ENCODE measurements around the gene YIPF3. TPM values are rescaled to one million over a fixed set of nuclear protein-coding genes. Genes with fewer than 3 reads are reported as not detected.
"Not testable (repeated sequence)": the region's sequence is repeated elsewhere in the genome, so short reads cannot be mapped to it uniquely, and the experiment has no call there.

The YIPF3 gene
- total and polyA plus RNA-seq, 4 donors = 81.3 to 119 (median 96.2) TPM

- DNase-seq; ATAC-seq (ENCODE audit: insufficient read depth, low FRiP score): not testable (repeated sequence)
- peaks cover 3 to 17% (median 9%) of the 10 kb centered on the region in 4 donors for H3K36me3 ChIP-seq (ENCODE audit: control insufficient read depth in 4 of 4, insufficient read depth in 4 of 4, low read length in 4 of 4)
These were observed 22.3 kb upstream of the YIPF3 start for GRCh38 chr6:43538986-43539385.

GRCh38 chr6:43532201-43532600 lies 15.5 kb upstream of the YIPF3 start:
- no peak overlapping the region for H3K9ac ChIP-seq (ENCODE audit: insufficient read depth in 1 of 2, low read length in 2 of 2)
- H3K27ac ChIP-seq (ENCODE audit: low read depth in 1 of 2, low read length in 1 of 2) = no peak overlapping the region
- no peak for DNase-seq
- no peaks in the 10 kb centered on the region for H3K4me1 ChIP-seq (ENCODE audit: control insufficient read depth in 5 of 5, insufficient read depth in 5 of 5, low read length in 5 of 5)
- H3K4me3 ChIP-seq = no peak overlapping the region
- peaks cover 13 to 38% (median 30%) of the 10 kb centered on the region in 4 donors for H3K36me3 ChIP-seq (ENCODE audit: control insufficient read depth in 4 of 4, insufficient read depth in 4 of 4, low read length in 4 of 4)
- no peak for TF ChIP-seq CTCF (IDR thresholded peaks at IDR 0.05; ENCODE audit: control extremely low read depth, extremely low read depth)
- whole genome bisulfite sequencing, 2 donors = 90 to 91% methylated on average over 1 of the region's 1 CpG
- H3K9me3 ChIP-seq (ENCODE audit: control insufficient read depth in 4 of 4, insufficient read depth in 3 of 4, low read length in 3 of 4) = no peaks in the 10 kb centered on the region
- no peaks in the 10 kb centered on the region for H3K27me3 ChIP-seq (ENCODE audit: control insufficient read depth in 3 of 3, insufficient read depth in 3 of 3, low read length in 2 of 3)
- no peak for ATAC-seq (ENCODE audit: insufficient read depth, low FRiP score)

More at GRCh38 chr6:43538986-43539385, 22.3 kb upstream of the YIPF3 start:
- not testable (repeated sequence) for H3K9me3 ChIP-seq (ENCODE audit: control insufficient read depth in 4 of 4, insufficient read depth in 3 of 4, low read length in 3 of 4); H3K4me3 ChIP-seq; H3K4me1 ChIP-seq (ENCODE audit: control insufficient read depth in 5 of 5, insufficient read depth in 5 of 5, low read length in 5 of 5); H3K27ac ChIP-seq (ENCODE audit: low read depth in 1 of 2, low read length in 1 of 2); H3K9ac ChIP-seq (ENCODE audit: insufficient read depth in 1 of 2, low read length in 2 of 2); H3K27me3 ChIP-seq (ENCODE audit: control insufficient read depth in 3 of 3, insufficient read depth in 3 of 3, low read length in 2 of 3)
- 96 to 98% methylated on average over 14 to 15 of the region's 17 CpGs for WGBS, 2 donors

- Histone ChIP-seq H3K4me3 (no peak overlapping the region), H3K36me3 (ENCODE audit: control insufficient read depth in 4 of 4, insufficient read depth in 4 of 4, low read length in 4 of 4) (peaks cover 49 to 74% (median 54%) of the 10 kb centered on the region in 4 donors), H3K9ac (ENCODE audit: insufficient read depth in 1 of 2, low read length in 2 of 2) (no peak overlapping the region), H3K9me3 (ENCODE audit: control insufficient read depth in 4 of 4, insufficient read depth in 3 of 4, low read length in 3 of 4) (no peaks in the 10 kb centered on the region), H3K27me3 (ENCODE audit: control insufficient read depth in 3 of 3, insufficient read depth in 3 of 3, low read length in 2 of 3) (no peaks in the 10 kb centered on the region), H3K4me1 (ENCODE audit: control insufficient read depth in 5 of 5, insufficient read depth in 5 of 5, low read length in 5 of 5) (peaks cover 0 to 3% (median 0%) of the 10 kb centered on the region in 5 donors), H3K27ac (ENCODE audit: low read depth in 1 of 2, low read length in 1 of 2) (peak overlapping the region in 1 of 2 donors; percentile 33)
- peak in 1 of 3 donors; percentile 40 for DNase-seq
- 66 to 85% methylated on average over 10 of the region's 10 CpGs for WGBS, 2 donors
- no peak for ATAC-seq (ENCODE audit: insufficient read depth, low FRiP score)
- TF ChIP-seq CTCF (IDR thresholded peaks at IDR 0.05; ENCODE audit: control extremely low read depth, extremely low read depth) = no peak
These were observed 7.8 kb upstream of the YIPF3 start for GRCh38 chr6:43524483-43524961.

- ATAC-seq (ENCODE audit: insufficient read depth, low FRiP score) = no peak
- H3K9me3 ChIP-seq (ENCODE audit: control insufficient read depth in 4 of 4, insufficient read depth in 3 of 4, low read length in 3 of 4) = no peaks in the 10 kb centered on the region
- H3K4me1 ChIP-seq (ENCODE audit: control insufficient read depth in 5 of 5, insufficient read depth in 5 of 5, low read length in 5 of 5) = peaks cover under 1 to 3% (median 2%) of the 10 kb centered on the region in 5 donors
- H3K9ac ChIP-seq (ENCODE audit: insufficient read depth in 1 of 2, low read length in 2 of 2) = no peak overlapping the region
- no peak overlapping the region for H3K27ac ChIP-seq (ENCODE audit: low read depth in 1 of 2, low read length in 1 of 2)
- DNase-seq = no peak
- peaks cover 47 to 69% (median 51%) of the 10 kb centered on the region in 4 donors for H3K36me3 ChIP-seq (ENCODE audit: control insufficient read depth in 4 of 4, insufficient read depth in 4 of 4, low read length in 4 of 4)
- no peak overlapping the region for H3K4me3 ChIP-seq
- no peak for TF ChIP-seq CTCF (IDR thresholded peaks at IDR 0.05; ENCODE audit: control extremely low read depth, extremely low read depth)
- no peaks in the 10 kb centered on the region for H3K27me3 ChIP-seq (ENCODE audit: control insufficient read depth in 3 of 3, insufficient read depth in 3 of 3, low read length in 2 of 3)
- WGBS, 2 donors = 95 to 100% methylated on average over 3 of the region's 3 CpGs
These were observed 6.6 kb upstream of the YIPF3 start for GRCh38 chr6:43523284-43523683.

Measured in lung (tissue), 12 donors.